NCI-H774 (cell line): Measurements from ENCODE around the gene EMCN.
"Not testable (repeated sequence)": the region's sequence is repeated elsewhere in the genome, so short reads cannot be mapped to it uniquely, and the experiment has no call there.

Source experiments
- DNase-seq: peaks from one replicate; lab custom pipeline; 2025; lab: John Stamatoyannopoulos, UW

EMCN gene, protein sequence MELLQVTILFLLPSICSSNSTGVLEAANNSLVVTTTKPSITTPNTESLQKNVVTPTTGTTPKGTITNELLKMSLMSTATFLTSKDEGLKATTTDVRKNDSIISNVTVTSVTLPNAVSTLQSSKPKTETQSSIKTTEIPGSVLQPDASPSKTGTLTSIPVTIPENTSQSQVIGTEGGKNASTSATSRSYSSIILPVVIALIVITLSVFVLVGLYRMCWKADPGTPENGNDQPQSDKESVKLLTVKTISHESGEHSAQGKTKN

DNA sequence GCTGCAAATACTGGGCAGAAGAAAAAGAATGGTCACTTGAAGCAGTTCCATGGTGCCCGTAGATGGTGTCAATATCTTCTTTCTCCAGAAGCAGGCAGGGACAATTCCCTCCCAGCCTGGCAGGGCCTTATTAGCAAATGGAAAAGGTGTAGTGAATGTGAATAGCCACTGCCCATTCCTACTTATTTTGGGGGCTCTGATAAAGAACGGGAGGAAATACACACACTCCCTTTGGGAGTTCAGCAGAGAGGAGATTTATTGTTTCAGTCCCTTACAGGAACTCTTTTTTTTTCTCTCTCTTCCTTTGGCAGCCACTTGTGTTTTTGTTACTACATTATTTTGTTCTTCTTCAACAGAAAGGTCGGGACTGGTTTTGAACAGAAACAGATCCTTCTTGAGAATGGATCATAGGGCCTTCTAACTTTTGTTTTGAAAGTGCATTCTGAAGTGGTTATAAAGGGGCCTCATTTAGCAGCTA, at the start of gene EMCN:
Gene EMCN, minus strand, starts transcription at position 159 of the 478 bp plus-strand sequence. Its CDS starts 108 bp downstream, at position 51.
- DNase-seq: no peak

- DNase-seq: no peak
Measured at GRCh38 chr4:100566396-100566795, 48.6 kb upstream of the EMCN start.

- DNase-seq: no peak
Measured at GRCh38 chr4:100557306-100557705, 39.5 kb upstream of the EMCN start.

- no peak for DNase-seq
Measured at GRCh38 chr4:100555611-100556337, 38.0 kb upstream of the EMCN start.

DNA sequence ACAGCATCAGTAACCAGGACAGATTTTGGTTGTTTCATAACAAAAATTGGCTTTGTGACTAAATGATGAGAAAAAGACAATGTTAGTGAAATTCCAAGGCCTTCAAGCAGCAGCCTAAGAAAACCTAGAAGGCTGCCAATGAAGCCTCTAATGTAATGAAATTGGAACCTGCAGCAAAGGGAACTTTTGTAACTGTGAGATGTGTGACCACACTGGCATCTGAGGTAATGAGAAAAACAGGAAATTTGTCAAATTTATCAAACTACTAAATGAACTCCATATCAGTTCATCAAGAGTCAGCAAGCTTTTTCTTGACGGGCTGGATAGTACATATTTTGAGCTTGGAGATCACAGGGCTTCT, 30.4 kb upstream of the EMCN start:
- no peak for DNase-seq

DNA sequence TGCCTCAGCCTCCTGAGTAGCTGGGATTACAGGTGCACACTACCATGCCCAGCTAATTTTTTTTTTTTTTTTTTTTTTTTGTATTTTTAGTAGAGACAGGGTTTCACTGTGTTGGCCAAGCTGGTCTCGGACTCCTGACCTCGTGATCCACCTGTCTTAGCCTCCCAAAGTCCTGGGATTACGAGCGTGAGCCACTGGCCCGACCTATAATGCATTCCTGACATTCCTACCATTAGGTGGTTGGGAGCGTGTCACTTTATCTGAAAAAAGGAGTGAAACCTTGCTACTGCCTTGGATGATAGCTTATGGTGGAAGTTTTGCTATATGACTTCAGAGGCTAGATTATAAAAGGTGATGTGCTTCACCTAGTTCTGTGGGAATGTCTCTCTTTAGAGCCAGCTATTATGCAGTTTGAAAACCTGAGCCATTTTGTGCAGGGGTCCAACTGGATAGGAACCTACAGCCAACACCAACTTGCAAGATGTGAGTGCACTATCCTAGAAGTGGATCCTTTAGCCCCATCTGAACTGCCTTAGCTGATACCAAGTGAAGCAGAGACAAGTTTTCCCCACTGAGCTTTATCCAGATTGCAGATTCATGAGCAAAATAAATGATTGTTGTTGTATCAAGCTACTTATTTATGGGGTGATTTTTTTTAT, 29.8 kb upstream of the EMCN start:
- no peak for DNase-seq

DNA sequence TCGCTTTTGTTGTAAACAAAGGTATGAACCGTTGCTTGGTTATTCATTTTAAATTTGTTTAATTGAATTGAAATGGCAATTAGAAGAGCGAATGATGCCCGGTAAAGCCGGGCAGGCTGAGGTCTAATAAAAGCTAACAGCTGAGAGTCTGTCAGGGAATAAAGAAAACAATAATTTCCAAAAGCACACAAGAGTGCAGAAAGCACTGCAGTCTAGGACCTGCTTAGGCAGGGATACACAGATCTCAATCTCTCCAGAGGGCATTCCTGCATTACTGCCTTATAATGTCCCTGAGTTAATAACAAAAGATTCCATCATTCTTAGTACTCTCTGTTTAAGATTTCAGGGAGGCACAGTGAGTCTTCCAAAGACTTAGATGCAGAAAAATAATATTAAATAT, 27.6 kb upstream of the EMCN start:
- DNase-seq: no peak

- no peak for DNase-seq
Measured at GRCh38 chr4:100540131-100540530, 22.3 kb upstream of the EMCN start.

DNA sequence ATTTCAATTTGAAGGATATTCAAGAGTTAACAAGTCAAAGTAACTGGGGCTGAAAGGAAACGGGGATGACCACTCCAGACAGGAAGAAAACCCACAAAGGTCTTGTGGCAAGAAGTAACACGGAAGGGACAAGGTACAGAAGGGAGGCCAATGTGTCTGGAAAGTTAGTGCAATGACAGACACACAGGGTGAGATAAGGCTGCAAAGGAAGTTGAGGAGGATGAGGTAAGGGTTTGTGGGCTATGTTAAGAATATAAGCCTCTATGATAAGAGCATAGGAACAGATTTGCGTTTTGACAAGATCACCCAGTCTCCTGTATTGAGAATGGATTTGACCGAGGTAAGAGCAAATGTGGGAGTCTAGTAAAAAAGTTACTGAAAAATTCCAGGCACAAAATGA, 21.9 kb upstream of the EMCN start:
- no peak for DNase-seq

DNA sequence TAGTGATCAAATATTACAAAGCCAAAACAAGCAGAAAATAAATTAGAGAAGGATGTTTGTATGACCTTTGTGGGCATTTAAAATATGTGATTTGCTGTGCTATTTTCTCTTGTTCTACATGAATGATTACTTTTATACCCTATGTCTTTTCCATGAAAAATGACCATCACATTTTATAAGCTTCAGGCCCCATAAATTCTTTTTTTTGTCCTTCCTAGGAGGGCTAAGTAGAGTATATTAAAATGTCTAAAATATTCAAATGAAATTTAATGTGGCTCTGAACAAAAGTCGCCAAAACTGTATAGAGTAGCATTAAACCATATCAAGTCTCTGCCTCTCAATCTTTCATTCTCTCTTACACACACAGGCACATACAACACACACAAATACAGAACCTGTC, 15.9 kb upstream of the EMCN start:
- DNase-seq: no peak

DNA sequence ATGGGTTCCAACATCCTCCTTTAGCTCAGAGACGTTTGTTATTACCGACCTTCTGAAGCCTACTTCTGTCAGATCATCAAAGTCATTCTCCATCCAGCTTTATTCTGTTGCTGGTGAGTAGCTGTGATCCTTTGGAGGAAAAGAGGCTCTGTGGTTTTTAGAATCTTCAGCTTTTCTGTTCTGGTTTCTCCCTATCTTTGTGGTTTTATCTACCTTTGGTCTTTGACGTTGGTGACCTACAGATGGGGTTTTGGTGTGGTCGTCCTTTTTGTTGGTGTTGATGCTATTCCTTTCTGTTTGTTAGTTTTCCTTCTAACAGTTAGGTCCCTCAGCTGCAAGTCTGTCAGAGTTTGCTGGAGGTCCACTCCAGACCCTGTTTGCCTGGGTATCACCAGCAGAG, 12.3 kb upstream of the EMCN start:
- DNase-seq: not testable (repeated sequence)

GRCh38 chr4:100525686-100526085, 7.9 kb upstream of the EMCN start:
- DNase-seq: no peak

- DNase-seq: no peak
Measured at GRCh38 chr4:100519205-100519604, 1.4 kb upstream of the EMCN start.

DNA sequence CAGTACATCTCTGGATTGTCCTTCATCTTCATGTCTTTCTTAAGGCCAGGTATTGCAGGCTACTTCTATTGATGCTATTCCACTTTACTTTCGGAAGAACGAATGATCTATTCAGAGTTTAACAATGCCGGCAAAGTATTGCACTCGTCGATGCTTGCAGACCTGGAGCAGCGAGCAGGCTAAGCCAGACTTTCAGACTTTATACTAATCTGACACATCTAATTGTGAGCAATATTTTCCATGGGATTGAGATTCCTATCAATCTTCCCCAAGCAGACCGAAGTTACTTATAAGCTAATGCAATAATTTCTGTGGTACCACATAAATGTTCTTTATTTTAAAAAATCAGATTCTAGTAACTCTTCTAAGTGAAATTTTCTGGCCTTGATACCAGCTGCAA, 1.6 kb downstream of the EMCN start:
- DNase-seq: no peak

GRCh38 chr4:100511896-100512295, 5.9 kb downstream of the EMCN start:
- no peak for DNase-seq

GRCh38 chr4:100510551-100510950, 7.3 kb downstream of the EMCN start:
- DNase-seq: no peak

DNA sequence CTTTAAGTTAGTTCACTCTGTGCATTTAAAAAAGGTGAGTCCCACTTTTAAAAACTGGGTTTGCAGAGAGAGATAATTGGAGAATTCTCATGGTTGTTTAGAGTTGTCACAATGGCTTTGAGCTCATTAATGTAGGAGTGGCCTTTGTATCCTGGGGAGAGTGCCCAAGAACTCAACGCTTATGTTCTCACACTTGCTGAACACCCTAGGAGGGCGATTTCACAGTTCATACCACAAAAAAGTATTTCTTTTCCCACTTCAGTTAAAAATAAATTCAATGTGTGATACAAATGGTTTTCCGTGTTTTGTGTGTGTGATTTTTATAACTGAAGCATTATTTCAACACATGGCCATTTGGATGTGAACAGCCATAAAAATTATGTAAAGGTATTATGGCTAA, 8.4 kb downstream of the EMCN start:
- DNase-seq: no peak

DNA sequence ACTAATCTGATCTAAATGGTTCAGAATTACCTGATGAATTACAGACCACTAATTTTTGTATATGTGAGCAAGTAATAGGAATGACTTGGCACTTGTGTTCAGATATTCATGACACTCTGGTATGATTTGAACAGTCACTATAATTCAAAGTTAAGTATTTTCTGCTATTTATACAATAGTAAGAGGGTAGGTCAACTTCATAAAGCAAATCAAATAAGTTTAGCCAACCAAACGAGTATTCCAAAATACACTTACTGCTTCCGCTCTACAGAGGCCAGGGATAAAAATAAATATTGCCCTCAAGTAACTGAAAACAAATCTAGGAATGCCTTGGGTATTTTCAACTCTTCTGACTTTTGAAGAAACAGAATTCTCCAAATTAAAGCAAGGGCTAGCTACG, 9.1 kb downstream of the EMCN start:
- DNase-seq: no peak

- DNase-seq: no peak
Measured at GRCh38 chr4:100504086-100504874, 13.5 kb downstream of the EMCN start.

DNA sequence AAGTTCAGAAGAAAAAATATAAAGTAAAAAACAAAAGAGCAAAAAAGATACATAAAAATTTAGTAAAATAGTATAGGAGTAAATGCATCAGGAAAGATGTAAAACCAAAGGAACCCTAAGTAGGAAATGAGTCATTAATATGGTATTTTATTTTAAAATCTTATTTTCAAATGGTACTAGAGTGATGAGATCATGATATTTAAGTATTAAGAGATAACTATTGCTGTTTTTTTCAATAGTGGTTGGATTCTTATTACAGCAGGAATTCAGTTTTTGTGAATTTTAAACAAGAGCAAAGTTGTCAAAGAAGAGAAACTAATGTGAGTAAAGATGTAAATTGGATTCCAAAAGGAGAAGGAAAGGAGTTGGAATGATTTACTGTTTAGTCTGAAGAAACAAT, 20.0 kb downstream of the EMCN start:
- no peak for DNase-seq

DNA sequence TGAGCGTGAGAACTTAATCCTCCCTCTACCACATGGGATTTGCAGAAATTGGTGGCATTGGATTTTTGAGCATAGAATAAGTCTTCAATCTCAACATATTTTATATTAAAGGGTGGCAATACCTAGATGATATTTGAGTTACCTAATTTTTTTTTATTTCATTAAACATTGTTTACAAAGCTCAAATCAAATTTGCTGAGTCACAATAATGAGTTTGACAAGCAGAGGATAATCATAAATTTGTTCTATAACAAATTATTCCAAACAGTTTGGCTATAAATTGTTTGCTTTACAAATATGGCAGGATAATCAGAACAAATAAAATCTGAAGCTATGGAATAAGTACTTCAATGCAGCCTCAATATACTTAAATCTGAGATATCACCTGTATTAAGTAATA, 22.7 kb downstream of the EMCN start:
- no peak for DNase-seq

- no peak for DNase-seq
Measured at GRCh38 chr4:100494166-100494565, 23.7 kb downstream of the EMCN start.
